GM21786 (cell line): ENCODE measurements around the gene KIAA0825.
"Not testable (repeated sequence)": the region's sequence is repeated elsewhere in the genome, so short reads cannot be mapped to it uniquely, and the experiment has no call there.

ENCODE experiments used
- ATAC-seq: cut with Tn5 transposase; IDR thresholded peaks from one replicate; pipeline ENCODE4 v1.9.1; 2021; ENCODE audit not compliant: unreplicated experiment

The KIAA0825 gene

GRCh38 chr5:94378062-94378461, 240.3 kb downstream of the KIAA0825 start:
- ATAC-seq = no peak

DNA sequence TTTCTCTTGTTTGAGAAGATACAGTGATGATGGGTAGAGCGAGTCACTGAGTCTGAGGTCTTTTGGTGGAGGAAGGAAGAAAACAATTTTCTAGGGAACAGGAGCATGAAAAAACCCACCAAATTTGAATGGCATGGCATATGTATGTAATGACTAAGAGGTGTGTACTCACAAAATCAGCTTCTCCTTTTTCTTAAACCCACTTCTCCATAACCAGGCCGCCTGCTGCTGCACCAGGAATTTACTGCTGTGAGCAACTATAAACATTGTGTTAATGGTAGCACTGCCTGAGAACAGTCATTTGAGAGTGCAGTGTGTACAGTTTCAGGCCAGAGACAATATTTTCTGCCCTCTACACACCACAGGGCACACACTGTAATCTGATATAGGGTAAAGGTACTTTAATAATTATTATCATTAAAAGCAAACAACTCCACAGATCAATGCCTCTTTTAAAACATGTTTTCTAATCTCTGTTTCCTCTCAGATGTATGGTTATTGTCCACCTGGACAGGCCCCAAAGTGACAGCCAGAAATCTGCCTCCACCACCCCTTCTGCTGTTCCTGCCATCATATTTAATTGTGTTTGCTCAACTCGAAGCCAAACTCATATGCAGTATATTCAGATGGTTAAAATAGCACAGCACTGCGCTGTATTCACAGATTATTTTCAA, 241.6 kb downstream of the KIAA0825 start:
- no peak for ATAC-seq

- ATAC-seq = no peak
Observed at GRCh38 chr5:94375801-94376200, 242.6 kb downstream of the KIAA0825 start.

- no peak for ATAC-seq
Observed at GRCh38 chr5:94374336-94374735, 244.1 kb downstream of the KIAA0825 start.

DNA sequence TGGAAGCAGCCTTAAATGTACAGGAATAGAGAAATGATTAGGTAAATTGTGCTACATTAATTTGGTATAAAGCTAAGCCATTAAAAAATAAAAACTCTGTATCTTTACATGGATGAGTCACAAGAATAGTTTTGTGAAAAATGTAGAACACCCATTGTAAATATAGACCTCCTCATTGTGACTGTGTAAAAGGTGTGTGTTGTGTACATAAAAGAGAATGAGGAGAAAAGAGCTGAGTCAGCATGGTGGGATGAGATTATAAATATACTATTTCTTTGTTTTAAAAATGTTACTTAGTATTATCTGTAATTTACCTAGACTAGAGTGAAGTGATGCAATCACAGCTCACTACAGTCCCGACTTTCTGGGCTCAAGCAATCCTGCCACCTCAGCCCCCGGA, 250.5 kb downstream of the KIAA0825 start:
- no peak for ATAC-seq

- no peak for ATAC-seq
Observed at GRCh38 chr5:94366811-94367210, 251.6 kb downstream of the KIAA0825 start.

DNA sequence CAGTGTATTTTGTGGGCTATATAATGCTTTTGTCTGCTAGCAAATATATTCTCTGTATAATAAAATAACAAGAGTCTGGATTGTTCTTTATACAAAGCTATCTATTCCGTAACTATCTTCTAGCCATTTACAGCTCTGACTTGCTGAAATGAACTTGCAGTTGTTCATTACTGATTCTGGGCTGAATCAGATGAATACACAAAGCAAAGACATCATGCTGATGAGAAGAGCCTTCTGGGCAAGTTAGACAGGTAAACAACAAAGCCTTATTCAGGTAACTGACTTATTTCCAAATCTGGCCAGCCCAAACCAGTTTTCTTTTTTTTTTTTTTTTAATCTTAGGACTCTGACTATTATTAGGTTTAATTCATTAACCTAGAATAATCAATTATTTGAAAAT, 255.5 kb downstream of the KIAA0825 start:
- no peak for ATAC-seq

- no peak for ATAC-seq
Observed at GRCh38 chr5:94361832-94362796, 256.3 kb downstream of the KIAA0825 start.

GRCh38 chr5:94361161-94361560, 257.2 kb downstream of the KIAA0825 start:
- ATAC-seq = no peak

DNA sequence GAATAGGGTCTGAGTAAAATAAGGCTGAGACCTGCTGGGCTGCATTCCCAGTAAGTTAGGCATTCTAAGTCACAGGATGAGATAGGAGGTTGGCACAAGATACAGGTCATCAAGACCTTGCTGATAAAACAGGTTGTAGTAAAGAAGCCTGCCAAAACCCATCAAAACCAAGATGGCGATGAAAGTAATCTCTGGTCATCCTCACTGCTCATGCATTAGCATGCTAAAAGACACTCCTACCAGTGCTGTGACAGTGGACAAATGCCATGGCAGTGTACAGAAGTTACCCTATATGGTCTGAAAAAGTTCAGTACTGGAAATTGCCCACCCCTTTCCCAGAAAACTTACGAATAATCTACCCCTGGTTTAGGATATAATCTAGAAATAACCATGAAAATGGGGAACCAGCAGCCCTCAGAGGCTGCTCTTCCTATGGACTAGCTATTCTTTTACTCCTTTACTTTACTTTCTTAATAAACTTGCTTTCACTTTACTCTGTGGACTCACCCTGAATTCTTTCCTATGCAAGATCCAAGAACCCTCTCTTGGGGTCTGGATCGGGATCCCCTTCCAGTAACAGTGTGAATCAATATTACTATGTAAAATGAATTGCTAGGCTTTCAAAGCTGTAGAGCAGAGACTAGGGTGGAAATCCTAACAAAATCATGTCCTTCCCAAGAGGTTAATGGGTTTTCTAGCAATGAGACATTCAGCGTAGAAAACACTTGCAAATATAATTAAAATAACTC, 257.8 kb downstream of the KIAA0825 start:
- no peak for ATAC-seq

GRCh38 chr5:94359880-94360279, 258.5 kb downstream of the KIAA0825 start:
- ATAC-seq = no peak

DNA sequence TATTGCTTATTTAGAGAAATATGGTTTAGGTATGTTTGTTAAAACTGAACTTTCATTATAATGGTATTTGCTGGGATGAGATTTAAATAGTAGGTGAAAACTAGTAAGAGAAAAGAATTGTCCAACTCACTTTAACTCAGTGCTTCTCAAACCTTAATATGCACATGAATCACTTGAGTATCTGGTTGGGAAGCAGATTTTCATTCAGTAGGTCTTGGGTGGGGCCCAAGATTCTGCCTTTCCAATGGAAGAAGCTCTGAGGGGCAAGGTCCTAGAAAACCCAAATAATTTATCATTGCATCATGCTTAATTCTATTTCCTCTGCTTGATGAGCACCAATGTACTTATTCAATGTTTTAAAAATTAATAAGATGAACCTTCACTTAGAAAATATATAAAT, 262.6 kb downstream of the KIAA0825 start:
- ATAC-seq = no peak

DNA sequence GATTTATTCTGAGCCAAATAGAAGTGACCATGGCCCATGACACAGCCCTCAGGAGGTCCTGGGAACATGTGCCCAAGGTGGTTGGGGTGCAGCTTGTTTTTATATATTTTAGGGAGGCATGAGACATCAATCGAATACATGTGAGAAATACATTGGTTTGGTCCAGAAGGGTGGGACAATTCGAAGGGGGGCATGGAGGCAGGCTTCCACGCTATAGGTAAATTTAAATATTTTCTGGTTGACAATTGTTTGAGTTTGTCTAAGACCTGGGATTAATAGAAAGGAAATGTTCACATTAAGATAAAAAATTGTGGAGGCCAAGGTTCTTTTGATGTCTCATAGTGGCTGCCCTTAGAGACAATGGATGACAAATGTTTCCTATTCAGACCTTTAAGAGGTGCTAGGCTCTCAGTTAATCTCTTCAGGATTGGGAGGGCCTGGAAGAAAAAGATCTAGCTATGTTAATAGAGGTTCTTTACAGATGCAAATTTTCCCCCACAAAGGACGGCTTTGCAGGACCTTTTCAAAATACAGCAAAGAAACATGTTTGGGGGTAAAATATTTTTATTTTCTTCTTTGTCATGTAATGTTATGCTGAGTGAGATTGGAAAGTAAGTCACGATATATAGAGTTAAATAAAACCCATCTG, 263.4 kb downstream of the KIAA0825 start:
- not testable (repeated sequence) for ATAC-seq

DNA sequence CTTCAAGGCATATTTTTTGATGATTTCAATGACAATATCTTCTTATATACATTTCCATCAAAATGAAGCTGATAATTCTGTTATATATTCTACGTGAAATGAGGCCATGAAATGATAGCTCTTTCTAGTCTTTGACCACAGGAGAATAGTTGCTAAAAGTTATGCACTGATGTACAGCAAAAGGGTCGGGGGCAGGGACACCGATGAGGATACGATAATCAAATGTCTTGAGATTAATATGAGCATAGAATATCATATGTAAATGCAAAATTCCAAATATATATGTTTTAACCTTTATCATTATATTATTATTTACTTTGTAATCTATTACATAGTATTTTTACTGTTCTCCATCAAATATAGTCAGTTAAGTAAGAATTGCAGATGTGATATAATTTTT, 264.8 kb downstream of the KIAA0825 start:
- ATAC-seq = no peak

DNA sequence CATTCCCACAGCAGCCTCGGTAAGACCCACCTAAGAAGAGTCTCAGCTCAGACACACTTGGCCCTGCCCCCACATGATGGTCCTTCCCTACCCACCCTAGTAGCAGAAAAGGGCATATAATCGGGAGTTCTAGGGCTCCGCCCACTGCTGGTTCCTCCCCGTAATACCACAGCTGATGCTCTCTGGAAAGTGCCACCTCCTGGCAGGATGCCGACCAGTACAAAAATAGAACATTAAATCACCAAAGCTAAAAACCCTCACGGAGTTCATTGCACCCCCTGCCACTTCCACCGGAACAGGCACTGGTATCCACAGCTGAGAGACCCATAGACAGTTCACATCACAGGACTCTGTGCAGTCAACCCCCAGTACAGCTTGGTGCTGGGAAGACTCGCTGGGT, 271.3 kb downstream of the KIAA0825 start:
- ATAC-seq = no peak

DNA sequence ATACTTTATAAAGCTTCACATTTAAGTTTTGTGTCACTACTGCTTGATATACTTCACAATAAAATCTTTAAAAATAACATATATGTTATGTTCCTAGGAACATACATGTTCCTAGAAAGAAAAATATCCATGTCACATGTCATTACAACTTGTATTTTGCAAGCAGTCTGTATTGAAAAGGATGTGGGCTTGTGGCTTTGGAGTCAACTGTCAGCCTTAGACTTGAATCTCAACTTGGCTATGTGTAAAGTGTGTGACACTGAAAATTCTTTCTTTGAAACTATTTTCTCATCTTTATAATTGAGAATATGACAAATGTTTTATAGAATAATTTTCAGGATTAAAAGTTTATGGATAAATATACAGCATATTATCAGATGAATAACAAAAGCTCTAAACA, 273.1 kb downstream of the KIAA0825 start:
- no peak for ATAC-seq

GRCh38 chr5:94337617-94338016, 280.8 kb downstream of the KIAA0825 start:
- ATAC-seq = no peak

- no peak for ATAC-seq
Observed at GRCh38 chr5:94335936-94336335, 282.5 kb downstream of the KIAA0825 start.

DNA sequence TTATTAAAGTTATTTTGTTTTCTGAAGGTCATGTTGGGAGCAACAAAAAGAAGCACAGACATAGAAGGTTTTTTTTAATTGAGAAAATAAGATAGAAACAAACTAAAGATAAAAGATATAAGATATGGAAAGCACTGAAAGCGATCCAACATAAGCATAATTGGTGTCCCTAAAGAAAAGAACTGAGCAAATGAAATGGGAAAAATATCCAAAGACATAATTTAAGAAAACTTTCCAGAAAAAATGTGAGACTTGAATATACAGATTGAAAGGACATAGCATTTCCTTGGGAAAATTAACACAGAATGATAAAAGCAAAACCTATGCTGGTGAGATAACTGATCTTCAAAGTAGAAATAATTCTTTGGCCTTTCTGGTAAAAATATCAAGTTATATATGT, 289.3 kb downstream of the KIAA0825 start:
- ATAC-seq = no peak

- ATAC-seq = no peak
Observed at GRCh38 chr5:94326586-94326985, 291.8 kb downstream of the KIAA0825 start.
